GM10266 (cell line): ENCODE data around the gene MTRF1L.

ENCODE experiments used
- DNase-seq: peaks from one replicate; pipeline ENCODE4 v3.0.0; 2012; ENCODE audit errors: extremely low spot score
- CTCF ChIP-seq: IDR thresholded peaks from 2 replicates; pipeline ENCODE4 v1.5.1; 2012; ENCODE audit warnings: mild to moderate bottlenecking, low read depth; ENCODE audit not compliant: control insufficient read depth, insufficient read depth; ENCODE audit errors: missing control alignments

The MTRF1L gene

GRCh38 chr6:153002613-153003365, at the start of gene MTRF1L:
Gene MTRF1L (minus strand): TSS chr6:153002709. CDS start chr6:153002685, 24 bp downstream.
- TF ChIP-seq CTCF, result no peak

GRCh38 chr6:153051801-153052200, 49.3 kb upstream of the MTRF1L start:
- DNase-seq, result no peak
- no peak for TF ChIP-seq CTCF

More at GRCh38 chr6:153002613-153003365, at the start of gene MTRF1L:
- DNase-seq, result peak; percentile 91

GRCh38 chr6:153048631-153049030, 46.1 kb upstream of the MTRF1L start:
- TF ChIP-seq CTCF, result no peak
- DNase-seq, result no peak

- TF ChIP-seq CTCF, result no peak
- DNase-seq, result no peak
Observed at GRCh38 chr6:153047386-153047785, 44.9 kb upstream of the MTRF1L start.

- no peak for DNase-seq
- no peak for TF ChIP-seq CTCF
Observed at GRCh38 chr6:153045271-153045670, 42.8 kb upstream of the MTRF1L start.

DNA sequence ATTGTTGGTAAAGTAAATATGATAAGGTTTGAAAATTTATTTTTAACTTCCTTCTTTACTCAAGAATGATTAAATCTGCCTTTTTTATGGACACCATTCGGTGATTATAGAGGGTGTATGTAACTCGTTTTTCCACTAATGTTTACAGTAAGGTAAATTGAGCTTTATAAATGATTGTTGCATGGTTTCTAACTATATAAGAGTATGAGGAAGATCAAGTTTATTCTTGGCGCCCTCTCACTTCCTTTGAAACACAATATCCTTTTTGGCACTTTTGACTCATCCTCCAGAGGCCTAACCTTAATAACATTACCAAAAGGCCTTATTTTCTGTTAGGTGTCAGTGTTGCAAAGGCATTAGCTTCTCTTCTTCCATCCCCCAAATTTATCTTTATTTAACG, 41.8 kb upstream of the MTRF1L start:
- DNase-seq, result no peak

GRCh38 chr6:153043719-153044118, 41.2 kb upstream of the MTRF1L start:
- no peak for DNase-seq
- TF ChIP-seq CTCF, result no peak

More for the DNA sequence above, 41.8 kb upstream of the MTRF1L start:
- no peak for TF ChIP-seq CTCF
